ENCODE data around the gene CLEC1B.
"Not testable (repeated sequence)": the region's sequence is repeated elsewhere in the genome, so short reads cannot be mapped to it uniquely, and the experiment has no call there.

CLEC1B gene

GRCh38 chr12:9999016-9999415 is at the start of gene CLEC1B:
Gene CLEC1B, minus strand, starts transcription at chr12:9999121. Its CDS starts 21 bp downstream, at chr12:9999100.
- Histone ChIP-seq H3K9ac (ENCODE audit: low read length) (no peak within 1 kb of the TSS), H3K27ac (ENCODE audit: low read depth, low read length) (no peak within 1 kb of the TSS), H3K4me1 (ENCODE audit: control insufficient read depth, insufficient read depth, low read length) (no peaks in the 10 kb centered on the region), H3K9me3 (ENCODE audit: control insufficient read depth, insufficient read depth, low read depth, low read length) (no peaks in the 10 kb centered on the region), H3K36me3 (ENCODE audit: control insufficient read depth, insufficient read depth, low read length) (no peaks in the 10 kb centered on the region), H3K27me3 (ENCODE audit: control insufficient read depth, insufficient read depth, low read length) (no peaks in the 10 kb centered on the region), H3K4me3 (ENCODE audit: low read depth, low read length) (no peak within 1 kb of the TSS)

GRCh38 chr12:10048526-10048925 is 49.6 kb upstream of the CLEC1B start:
- no peaks in the 10 kb centered on the region for H3K27me3 ChIP-seq (ENCODE audit: control insufficient read depth, insufficient read depth, low read length)
- H3K27ac ChIP-seq (ENCODE audit: low read depth, low read length) = no peak overlapping the region
- H3K9me3 ChIP-seq (ENCODE audit: control insufficient read depth, insufficient read depth, low read depth, low read length) = no peaks in the 10 kb centered on the region
- H3K4me3 ChIP-seq (ENCODE audit: low read depth, low read length) = no peak overlapping the region
- H3K4me1 ChIP-seq (ENCODE audit: control insufficient read depth, insufficient read depth, low read length) = no peaks in the 10 kb centered on the region
- H3K9ac ChIP-seq (ENCODE audit: low read length) = no peak overlapping the region
- H3K36me3 ChIP-seq (ENCODE audit: control insufficient read depth, insufficient read depth, low read length) = no peaks in the 10 kb centered on the region

- Histone ChIP-seq H3K4me1 (ENCODE audit: control insufficient read depth, insufficient read depth, low read length) (no peaks in the 10 kb centered on the region), H3K4me3 (ENCODE audit: low read depth, low read length) (no peak overlapping the region)
Observed at GRCh38 chr12:10042167-10042566, 43.2 kb upstream of the CLEC1B start.

GRCh38 chr12:10033783-10034545 is 35.0 kb upstream of the CLEC1B start:
- Histone ChIP-seq H3K9ac (ENCODE audit: low read length) (no peak overlapping the region), H3K4me1 (ENCODE audit: control insufficient read depth, insufficient read depth, low read length) (no peaks in the 10 kb centered on the region), H3K4me3 (ENCODE audit: low read depth, low read length) (no peak overlapping the region), H3K9me3 (ENCODE audit: control insufficient read depth, insufficient read depth, low read depth, low read length) (peaks cover 15% of the 10 kb centered on the region), H3K27ac (ENCODE audit: low read depth, low read length) (no peak overlapping the region), H3K27me3 (ENCODE audit: control insufficient read depth, insufficient read depth, low read length) (no peaks in the 10 kb centered on the region), H3K36me3 (ENCODE audit: control insufficient read depth, insufficient read depth, low read length) (no peaks in the 10 kb centered on the region)

More at GRCh38 chr12:10042167-10042566, 43.2 kb upstream of the CLEC1B start:
- no peaks in the 10 kb centered on the region for H3K27me3 ChIP-seq (ENCODE audit: control insufficient read depth, insufficient read depth, low read length)
- no peaks in the 10 kb centered on the region for H3K36me3 ChIP-seq (ENCODE audit: control insufficient read depth, insufficient read depth, low read length)
- H3K27ac ChIP-seq (ENCODE audit: low read depth, low read length) = no peak overlapping the region
- no peaks in the 10 kb centered on the region for H3K9me3 ChIP-seq (ENCODE audit: control insufficient read depth, insufficient read depth, low read depth, low read length)
- no peak overlapping the region for H3K9ac ChIP-seq (ENCODE audit: low read length)

- Histone ChIP-seq H3K27ac (ENCODE audit: low read depth, low read length) (no peak overlapping the region), H3K9ac (ENCODE audit: low read length) (no peak overlapping the region), H3K9me3 (ENCODE audit: control insufficient read depth, insufficient read depth, low read depth, low read length) (peaks cover 15% of the 10 kb centered on the region), H3K4me3 (ENCODE audit: low read depth, low read length) (no peak overlapping the region), H3K27me3 (ENCODE audit: control insufficient read depth, insufficient read depth, low read length) (no peaks in the 10 kb centered on the region), H3K36me3 (ENCODE audit: control insufficient read depth, insufficient read depth, low read length) (no peaks in the 10 kb centered on the region), H3K4me1 (ENCODE audit: control insufficient read depth, insufficient read depth, low read length) (no peaks in the 10 kb centered on the region)
Observed at GRCh38 chr12:10031771-10032175, 32.9 kb upstream of the CLEC1B start.

- Histone ChIP-seq H3K9me3 (ENCODE audit: control insufficient read depth, insufficient read depth, low read depth, low read length) (peaks cover 15% of the 10 kb centered on the region), H3K36me3 (ENCODE audit: control insufficient read depth, insufficient read depth, low read length) (no peaks in the 10 kb centered on the region), H3K27me3 (ENCODE audit: control insufficient read depth, insufficient read depth, low read length) (no peaks in the 10 kb centered on the region), H3K27ac (ENCODE audit: low read depth, low read length) (no peak overlapping the region), H3K4me1 (ENCODE audit: control insufficient read depth, insufficient read depth, low read length) (no peaks in the 10 kb centered on the region), H3K4me3 (ENCODE audit: low read depth, low read length) (no peak overlapping the region), H3K9ac (ENCODE audit: low read length) (no peak overlapping the region)
Observed at GRCh38 chr12:10031321-10031720, 32.4 kb upstream of the CLEC1B start.

- Histone ChIP-seq H3K4me1 (ENCODE audit: control insufficient read depth, insufficient read depth, low read length) (no peaks in the 10 kb centered on the region), H3K27ac (ENCODE audit: low read depth, low read length) (no peak within 1 kb of the TSS), H3K36me3 (ENCODE audit: control insufficient read depth, insufficient read depth, low read length) (no peaks in the 10 kb centered on the region), H3K4me3 (ENCODE audit: low read depth, low read length) (no peak within 1 kb of the TSS), H3K27me3 (ENCODE audit: control insufficient read depth, insufficient read depth, low read length) (no peaks in the 10 kb centered on the region), H3K9me3 (ENCODE audit: control insufficient read depth, insufficient read depth, low read depth, low read length) (peaks cover 15% of the 10 kb centered on the region), H3K9ac (ENCODE audit: low read length) (no peak within 1 kb of the TSS)
Observed at GRCh38 chr12:10030446-10030845, 31.5 kb upstream of the CLEC1B start, which contains the start of gene CLEC9A. Gene CLEC9A, plus strand, starts transcription at chr12:10030682. Its CDS starts 22,006 bp downstream, at chr12:10052688.

- Histone ChIP-seq H3K4me1 (ENCODE audit: control insufficient read depth, insufficient read depth, low read length) (no peaks in the 10 kb centered on the region), H3K36me3 (ENCODE audit: control insufficient read depth, insufficient read depth, low read length) (no peaks in the 10 kb centered on the region), H3K27me3 (ENCODE audit: control insufficient read depth, insufficient read depth, low read length) (no peaks in the 10 kb centered on the region), H3K9me3 (ENCODE audit: control insufficient read depth, insufficient read depth, low read depth, low read length) (peaks cover 15% of the 10 kb centered on the region), H3K9ac (ENCODE audit: low read length) (no peak overlapping the region), H3K4me3 (ENCODE audit: low read depth, low read length) (no peak overlapping the region), H3K27ac (ENCODE audit: low read depth, low read length) (no peak overlapping the region)
Observed at GRCh38 chr12:10027721-10028120, 28.8 kb upstream of the CLEC1B start.

- Histone ChIP-seq H3K27ac (ENCODE audit: low read depth, low read length) (no peak overlapping the region), H3K9ac (ENCODE audit: low read length) (no peak overlapping the region), H3K36me3 (ENCODE audit: control insufficient read depth, insufficient read depth, low read length) (no peaks in the 10 kb centered on the region), H3K27me3 (ENCODE audit: control insufficient read depth, insufficient read depth, low read length) (no peaks in the 10 kb centered on the region), H3K4me3 (ENCODE audit: low read depth, low read length) (no peak overlapping the region), H3K4me1 (ENCODE audit: control insufficient read depth, insufficient read depth, low read length) (no peaks in the 10 kb centered on the region), H3K9me3 (ENCODE audit: control insufficient read depth, insufficient read depth, low read depth, low read length) (peaks cover 15% of the 10 kb centered on the region)
Observed at GRCh38 chr12:10027311-10027710, 28.4 kb upstream of the CLEC1B start.

GRCh38 chr12:10026666-10027065 is 27.7 kb upstream of the CLEC1B start:
- H3K9me3 ChIP-seq (ENCODE audit: control insufficient read depth, insufficient read depth, low read depth, low read length) = peaks cover 15% of the 10 kb centered on the region
- H3K4me3 ChIP-seq (ENCODE audit: low read depth, low read length); H3K27me3 ChIP-seq (ENCODE audit: control insufficient read depth, insufficient read depth, low read length); H3K36me3 ChIP-seq (ENCODE audit: control insufficient read depth, insufficient read depth, low read length); H3K4me1 ChIP-seq (ENCODE audit: control insufficient read depth, insufficient read depth, low read length); H3K27ac ChIP-seq (ENCODE audit: low read depth, low read length); H3K9ac ChIP-seq (ENCODE audit: low read length): not testable (repeated sequence)

GRCh38 chr12:10025236-10025635 is 26.3 kb upstream of the CLEC1B start:
- no peak overlapping the region for H3K4me3 ChIP-seq (ENCODE audit: low read depth, low read length)
- H3K27me3 ChIP-seq (ENCODE audit: control insufficient read depth, insufficient read depth, low read length) = no peaks in the 10 kb centered on the region
- no peak overlapping the region for H3K9ac ChIP-seq (ENCODE audit: low read length)
- no peaks in the 10 kb centered on the region for H3K36me3 ChIP-seq (ENCODE audit: control insufficient read depth, insufficient read depth, low read length)
- H3K4me1 ChIP-seq (ENCODE audit: control insufficient read depth, insufficient read depth, low read length) = no peaks in the 10 kb centered on the region
- peaks cover 9% of the 10 kb centered on the region; the same call in 1 of the 2 replicates for H3K9me3 ChIP-seq (ENCODE audit: control insufficient read depth, insufficient read depth, low read depth, low read length)
- H3K27ac ChIP-seq (ENCODE audit: low read depth, low read length) = no peak overlapping the region

All from HUES6 (cell line).